Measurements from ENCODE around the gene CSTPP1. TPM values are rescaled to one million over a fixed set of nuclear protein-coding genes. Genes with fewer than 3 reads are reported as not detected.
"Not testable (repeated sequence)": the region's sequence is repeated elsewhere in the genome, so short reads cannot be mapped to it uniquely, and the experiment has no call there.

Gene CSTPP1
- total and polyA plus RNA-seq, 2 of the 4 experiments (the other 2 are of a cell fraction): 22.0 to 35.7 TPM

DNA sequence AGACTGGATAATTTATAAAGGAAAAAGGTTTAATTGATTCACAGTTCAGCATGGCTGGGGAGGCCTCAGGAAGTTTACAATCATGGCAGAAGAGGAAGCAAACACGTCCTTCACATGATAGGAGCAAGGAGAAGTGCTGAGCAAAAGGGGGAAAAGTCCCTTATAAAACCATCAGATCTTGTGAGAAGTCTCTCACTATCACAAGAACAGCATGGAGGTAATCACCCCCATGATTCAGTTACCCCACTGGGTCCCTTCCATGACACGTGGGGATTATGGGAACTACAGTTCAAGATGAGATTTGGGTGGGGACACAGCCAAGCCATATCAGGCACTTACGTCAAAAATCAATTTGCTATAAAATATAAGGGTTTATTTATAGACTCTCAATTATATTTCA lies 25.3 kb downstream of the CSTPP1 start:
- DNase-seq; H3K27ac ChIP-seq (ENCODE audit: insufficient read depth, low read length); H3K56ac ChIP-seq (ENCODE audit: extremely low read depth, insufficient read depth, low read length); H2AFZ ChIP-seq (replicated peaks; ENCODE audit: low read length, poor library complexity); H3K4me3 ChIP-seq (ENCODE audit: insufficient read depth, low read depth, low read length); in situ Hi-C loops (cut with MboI; ENCODE audit: low sequenced_read_pairs); H2BK5ac ChIP-seq (ENCODE audit: low read depth, low read length, poor library complexity, severe bottlenecking); H2BK20ac ChIP-seq (ENCODE audit: low read depth, low read length); H3K18ac ChIP-seq (ENCODE audit: low read depth, low read length); POLR2A ChIA-PET (ENCODE audit: unreplicated experiment); ATAC-seq (ENCODE audit: low read depth); H3K36me3 ChIP-seq (ENCODE audit: control insufficient read depth, insufficient read depth, low read length); H3K9me1 ChIP-seq (ENCODE audit: insufficient read depth, low read length); H3K14ac ChIP-seq (replicated peaks; ENCODE audit: low read depth, low read length); H4K8ac ChIP-seq (ENCODE audit: low read depth in 2 of 2, low read length in 2 of 2); dilution Hi-C loops (cut with HindIII; ENCODE audit: low sequenced_read_pairs, unreplicated experiment); H3K4me2 ChIP-seq (ENCODE audit: low read depth, low read length); H3K9ac ChIP-seq (ENCODE audit: low read depth, low read length); CTCF ChIA-PET; H3K4ac ChIP-seq (ENCODE audit: low read depth, low read length); H2BK120ac ChIP-seq (ENCODE audit: low read depth, low read length); H3K27me3 ChIP-seq (ENCODE audit: control insufficient read depth, insufficient read depth, low read length); H4K20me1 ChIP-seq (ENCODE audit: insufficient read depth, low read length); H2AK9ac ChIP-seq (replicated peaks; ENCODE audit: low read depth, low read length, poor library complexity); H3K79me1 ChIP-seq (ENCODE audit: low read depth in 1 of 2, low read length in 2 of 2); H3K4me1 ChIP-seq (ENCODE audit: control insufficient read depth, insufficient read depth, low read length); H4K5ac ChIP-seq (ENCODE audit: low read depth, low read length); intact Hi-C loops (cut with micrococcal nuclease); H4K91ac ChIP-seq (ENCODE audit: insufficient read depth, low read depth, low read length); BruUV-seq (replicated peaks); H2BK15ac ChIP-seq (ENCODE audit: low read depth, low read length); H3K23ac ChIP-seq (ENCODE audit: low read depth, low read length); H2AK5ac ChIP-seq (ENCODE audit: low read depth, low read length); H3K9me3 ChIP-seq (ENCODE audit: control insufficient read depth, insufficient read depth, low read length): not testable (repeated sequence)
- WGBS, 2 experiments (ENCODE audit: extremely low coverage in 2 of 2, insufficient read length in 1 of 2): no CpG with 5 or more reads among the region's 3 CpGs
